ENCODE data around the gene DAGLA. TPM values are rescaled to one million over a fixed set of nuclear protein-coding genes. Genes with fewer than 3 reads are reported as not detected.

DAGLA gene
- total RNA-seq, 1 experiment from 2014 or later, result 1.4 TPM

DNA sequence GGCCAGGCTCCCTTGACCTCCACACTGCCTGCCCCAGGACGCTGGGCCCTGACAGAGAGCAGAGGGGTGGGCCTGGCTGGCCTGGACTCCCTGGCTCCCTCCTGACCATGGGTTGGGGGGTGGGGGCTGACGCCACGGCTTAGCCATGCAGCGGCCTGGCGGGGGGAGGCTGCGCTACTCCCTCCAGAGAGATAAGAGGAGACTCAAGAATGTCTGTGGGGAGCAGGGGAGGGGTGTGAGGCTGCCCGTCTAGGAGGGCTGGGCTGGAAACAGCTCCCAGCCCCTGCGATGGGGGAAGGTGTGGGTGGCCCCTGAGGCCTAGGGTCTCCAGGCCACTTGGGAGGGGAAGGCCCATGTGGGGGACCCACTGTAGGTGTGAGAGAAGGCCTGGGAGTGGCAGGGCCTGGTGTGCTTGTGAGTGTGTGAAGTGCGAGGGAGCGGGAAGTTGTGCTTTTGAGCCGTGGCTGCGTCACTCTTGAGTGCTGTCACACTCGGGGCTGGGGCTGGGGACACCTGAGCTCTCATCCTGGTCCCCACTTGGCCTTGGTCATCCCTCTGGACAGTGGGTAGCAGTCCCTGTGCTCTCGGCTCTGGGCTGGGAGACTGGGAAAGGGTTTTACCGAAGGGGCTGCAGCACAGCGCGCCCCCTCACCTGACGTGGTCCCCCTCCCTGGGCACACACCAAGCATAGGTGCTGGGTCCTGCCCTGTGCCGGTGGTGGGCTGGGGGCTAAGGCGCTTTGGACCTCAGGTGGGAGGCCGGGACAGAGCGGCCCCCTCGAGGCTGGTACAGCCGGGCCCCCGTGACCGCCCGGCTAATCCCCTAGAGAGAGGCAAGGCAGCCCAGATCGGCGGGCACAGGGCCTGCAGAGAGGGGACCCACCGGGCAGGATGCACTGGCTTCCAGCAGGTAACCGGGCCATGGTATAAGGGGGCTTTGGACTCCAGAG is 74.6 kb downstream of the DAGLA start:
- DNase-seq (ENCODE audit: low spot score), result no peak
- in situ Hi-C loops (cut with HindIII; ENCODE audit: low sequenced_read_pairs), result no loop called here

GRCh38 chr11:61756147-61756451 is 75.9 kb downstream of the DAGLA start:
- in situ Hi-C loops (cut with HindIII; ENCODE audit: low sequenced_read_pairs), result no loop called here

DNA sequence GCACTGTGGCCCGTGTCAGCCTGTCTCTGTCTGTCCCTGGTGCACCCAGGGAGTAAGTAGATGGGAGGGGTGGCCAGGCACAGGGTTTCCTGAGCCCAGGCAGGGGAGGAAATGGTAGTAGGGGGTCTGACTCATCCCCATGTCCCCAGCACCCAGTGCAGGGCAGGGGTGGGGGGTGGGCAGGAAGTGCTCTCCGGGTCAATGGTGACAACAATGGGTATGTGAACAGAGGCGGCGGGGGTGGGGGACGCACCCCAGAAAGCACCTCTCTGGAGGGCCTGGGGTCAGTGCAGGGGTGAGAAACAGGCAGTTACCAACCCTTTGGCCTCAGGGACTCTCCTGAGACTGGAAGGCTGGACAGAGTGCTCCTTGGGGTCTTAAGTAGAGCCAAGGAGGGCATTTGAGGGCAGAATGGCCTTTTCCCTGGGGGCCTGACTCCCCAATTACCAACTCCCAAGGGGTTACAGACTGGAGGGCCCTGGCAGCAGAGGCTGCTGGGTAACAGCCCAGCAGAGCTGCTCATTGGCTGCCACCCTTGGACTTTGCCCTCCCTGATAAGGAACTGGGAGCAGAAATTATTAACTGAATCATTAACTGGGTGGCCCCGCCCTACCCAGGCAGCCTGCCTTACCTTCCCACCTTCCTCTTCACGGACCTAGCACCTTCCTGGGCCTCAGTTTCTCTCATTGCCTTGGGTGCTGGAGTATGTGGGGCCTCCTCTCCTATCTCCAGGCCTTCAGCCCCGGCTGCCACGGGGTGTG is 76.4 kb downstream of the DAGLA start:
- in situ Hi-C loops (cut with HindIII; ENCODE audit: low sequenced_read_pairs), result no loop called here
- no peak for DNase-seq (ENCODE audit: low spot score)

More at GRCh38 chr11:61756147-61756451, 75.9 kb downstream of the DAGLA start:
- no peak for DNase-seq (ENCODE audit: low spot score)

GRCh38 chr11:61757213-61757862 is 77.1 kb downstream of the DAGLA start:
- no peak for DNase-seq (ENCODE audit: low spot score)
- in situ Hi-C loops (cut with HindIII; ENCODE audit: low sequenced_read_pairs), result no loop called here

GRCh38 chr11:61760946-61761345 is 80.8 kb downstream of the DAGLA start:
- no peak for DNase-seq (ENCODE audit: low spot score)
- in situ Hi-C loops (cut with HindIII; ENCODE audit: low sequenced_read_pairs), result no loop called here

GRCh38 chr11:61761440-61762222 is 81.4 kb downstream of the DAGLA start:
- in situ Hi-C loops (cut with HindIII; ENCODE audit: low sequenced_read_pairs), result no loop called here
- DNase-seq (ENCODE audit: low spot score), result no peak

GRCh38 chr11:61762223-61762615 is 82.0 kb downstream of the DAGLA start:
- no peak for DNase-seq (ENCODE audit: low spot score)
- in situ Hi-C loops (cut with HindIII; ENCODE audit: low sequenced_read_pairs), result no loop called here

DNA sequence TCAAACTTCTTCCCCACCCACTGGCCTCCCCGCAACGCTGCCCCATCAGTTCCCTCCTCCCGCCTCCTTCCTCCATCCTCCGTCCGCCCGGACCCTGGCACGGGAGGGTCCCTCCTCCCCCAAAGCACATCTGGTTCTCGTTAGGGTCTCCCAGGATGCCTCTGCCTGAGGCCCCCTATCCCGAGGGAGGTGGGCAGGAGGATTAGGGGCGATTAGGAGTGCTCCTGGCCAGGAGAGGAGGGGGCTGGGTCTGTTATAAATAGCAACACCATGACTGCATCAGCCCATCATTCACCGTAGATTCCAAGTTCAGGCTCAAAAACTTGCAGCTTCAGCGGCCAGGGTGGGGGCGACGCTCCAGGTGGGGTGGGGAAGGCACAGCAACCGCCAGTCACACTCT is 82.6 kb downstream of the DAGLA start:
- in situ Hi-C loops (cut with HindIII; ENCODE audit: low sequenced_read_pairs), result no loop called here
- no peak for DNase-seq (ENCODE audit: low spot score)

DNA sequence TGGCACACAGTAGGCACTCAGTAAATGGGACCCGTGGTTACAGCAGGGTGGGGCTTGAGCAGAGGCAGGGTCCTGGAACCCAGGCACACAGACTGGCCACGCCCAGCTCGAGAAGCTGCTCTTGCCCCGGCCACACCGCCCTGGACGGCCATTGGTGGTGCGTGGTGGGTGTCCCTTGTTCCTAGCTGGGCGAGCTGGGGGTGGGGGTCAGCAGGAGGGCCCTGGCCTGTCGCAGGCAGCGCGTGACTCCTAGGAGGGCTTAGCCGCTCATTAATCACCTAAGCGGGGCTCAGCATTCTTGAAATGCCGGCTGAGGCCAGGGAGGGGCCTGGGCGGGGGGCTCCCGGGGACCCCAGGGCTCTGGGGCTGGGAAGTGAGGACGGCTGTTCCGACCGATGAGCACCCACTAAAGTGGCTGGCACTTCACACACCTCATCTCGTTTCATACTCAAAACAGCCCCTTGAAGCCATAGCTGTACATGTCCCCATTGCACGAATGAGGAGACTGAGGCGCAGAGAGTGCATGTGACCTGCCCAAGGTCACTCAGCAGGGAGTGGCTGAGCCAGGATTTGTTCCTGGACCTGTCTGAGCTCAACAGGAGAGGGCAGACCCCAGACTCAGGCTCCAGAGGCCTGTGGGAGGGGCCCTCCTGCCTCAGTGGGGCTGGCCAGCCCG is 83.9 kb downstream of the DAGLA start:
- in situ Hi-C loops (cut with HindIII; ENCODE audit: low sequenced_read_pairs), result no loop called here
- no peak for DNase-seq (ENCODE audit: low spot score)

DNA sequence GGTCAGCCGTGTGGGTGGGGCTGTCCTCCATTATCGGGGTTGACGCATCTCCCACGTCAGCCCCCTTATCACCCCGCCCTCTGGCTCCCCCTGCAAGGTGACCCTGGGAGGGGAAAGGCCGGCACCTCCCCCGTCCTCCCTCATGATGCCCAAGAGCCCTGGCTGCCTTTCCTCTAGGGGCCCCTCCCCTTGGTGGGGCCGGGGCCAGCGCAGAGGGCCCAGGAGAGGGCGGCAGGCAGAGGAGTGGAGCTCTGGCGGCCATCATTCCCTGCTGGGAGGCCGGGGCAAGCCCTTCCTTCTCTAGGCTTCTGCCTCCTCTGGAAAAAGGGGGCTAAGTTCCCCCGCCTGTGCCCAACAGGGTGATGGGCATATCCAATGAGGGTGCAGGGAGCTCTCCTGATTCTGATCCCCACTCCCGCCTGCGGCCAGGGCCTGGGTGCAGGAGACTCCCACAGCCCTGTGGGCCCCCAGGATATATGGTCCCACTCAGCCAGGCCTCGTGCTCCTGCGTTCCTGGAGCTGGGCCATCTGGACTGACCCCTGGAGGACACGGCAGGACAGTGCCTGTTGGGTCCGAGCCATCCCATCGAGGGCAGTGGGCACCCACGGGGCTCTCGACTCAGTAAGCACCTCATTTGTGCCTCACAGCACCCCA is 84.5 kb downstream of the DAGLA start:
- DNase-seq (ENCODE audit: low spot score), result no peak
- in situ Hi-C loops (cut with HindIII; ENCODE audit: low sequenced_read_pairs), result no loop called here

DNA sequence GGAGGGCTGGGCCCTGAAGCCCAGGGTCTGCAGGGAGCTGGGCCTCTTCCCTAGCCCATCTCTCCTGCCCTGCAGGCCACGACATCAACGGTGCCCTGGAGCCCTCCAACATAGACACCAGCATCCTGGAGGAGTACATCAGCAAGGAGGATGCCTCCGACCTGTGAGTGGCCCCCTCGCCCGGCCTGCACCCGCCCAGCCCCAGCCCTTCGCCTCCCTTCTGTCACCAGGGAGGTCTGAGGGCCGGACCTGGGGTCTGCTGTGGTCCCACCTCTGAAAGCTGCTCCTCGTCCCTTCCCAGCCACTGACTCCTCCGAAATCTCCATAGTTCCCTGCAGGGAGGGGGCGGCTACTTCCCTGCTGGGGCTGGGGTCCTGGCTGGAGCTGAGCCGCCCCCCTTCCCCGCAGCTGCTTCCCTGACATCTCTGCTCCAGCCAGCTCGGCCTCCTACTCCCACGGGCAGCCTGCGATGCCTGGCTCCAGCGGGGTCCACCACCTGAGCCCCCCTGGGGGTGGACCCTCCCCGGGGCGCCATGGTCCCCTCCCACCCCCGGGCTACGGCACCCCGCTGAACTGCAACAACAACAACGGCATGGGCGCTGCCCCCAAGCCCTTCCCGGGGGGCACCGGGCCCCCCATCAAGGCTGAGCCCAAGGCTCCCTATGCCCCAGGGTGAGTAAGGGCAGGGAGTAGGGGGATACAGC is 85.5 kb downstream of the DAGLA start:
- DNase-seq (ENCODE audit: low spot score), result no peak
- in situ Hi-C loops (cut with HindIII; ENCODE audit: low sequenced_read_pairs), result no loop called here

DNA sequence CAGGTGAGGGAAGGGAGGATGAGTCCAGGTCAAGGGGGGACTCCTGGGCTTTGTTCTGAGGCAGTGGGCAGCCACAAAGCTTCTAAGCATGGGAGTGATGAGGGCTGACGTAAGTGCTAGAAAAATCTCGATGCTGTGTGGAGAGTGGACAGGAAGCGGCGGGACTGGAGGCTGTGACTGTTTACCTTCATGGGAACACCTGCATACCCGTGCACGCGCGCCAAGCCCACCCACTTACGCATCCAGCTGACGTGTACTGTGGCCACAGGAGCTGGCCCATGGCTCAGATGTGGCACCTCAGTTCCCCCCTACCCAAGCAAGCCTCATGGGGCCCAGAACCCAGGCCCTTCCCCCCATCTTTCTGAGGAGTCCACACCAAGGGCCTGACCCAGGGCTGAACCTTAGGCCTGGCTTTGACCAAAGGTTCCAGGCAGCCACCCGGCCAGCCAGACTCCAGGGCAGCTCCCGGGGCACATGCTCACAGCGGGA is 86.2 kb downstream of the DAGLA start:
- DNase-seq (ENCODE audit: low spot score), result no peak
- in situ Hi-C loops (cut with HindIII; ENCODE audit: low sequenced_read_pairs), result no loop called here

- in situ Hi-C loops (cut with HindIII; ENCODE audit: low sequenced_read_pairs), result no loop called here
- DNase-seq (ENCODE audit: low spot score), result no peak
Measured at GRCh38 chr11:61768376-61769076, 88.3 kb downstream of the DAGLA start.

GRCh38 chr11:61769169-61769920 is 89.2 kb downstream of the DAGLA start:
- DNase-seq (ENCODE audit: low spot score), result no peak
- in situ Hi-C loops (cut with HindIII; ENCODE audit: low sequenced_read_pairs), result no loop called here

GRCh38 chr11:61769946-61770683 is 89.9 kb downstream of the DAGLA start:
- DNase-seq (ENCODE audit: low spot score), result no peak
- in situ Hi-C loops (cut with HindIII; ENCODE audit: low sequenced_read_pairs), result no loop called here

All from G401 (cell line).